Trophoblast cell (in vitro differentiated cells and primary cell): ENCODE results near the gene MT1E.

Experiments
- DNase-seq, 2 donors: peaks; one replicate each; pipeline ENCODE4 v3.0.0-alpha.2; 2016
- H2AFZ ChIP-seq: 2 replicates; pipeline ENCODE4 v1.6.1; 2013; ENCODE audit warnings: low read length, moderate library complexity, mild to moderate bottlenecking; ENCODE audit not compliant: insufficient read depth, poor library complexity
- H2AK5ac ChIP-seq: 2 replicates; pipeline ENCODE4 v1.6.1; 2013; ENCODE audit warnings: mild to moderate bottlenecking, low read length
- H2BK120ac ChIP-seq: 2 replicates; pipeline ENCODE4 v1.6.1; 2013; ENCODE audit warnings: low read length, mild to moderate bottlenecking, moderate library complexity; ENCODE audit not compliant: insufficient read depth, poor library complexity
- H2BK12ac ChIP-seq: 2 replicates; pipeline ENCODE4 v1.6.1; 2013; ENCODE audit warnings: mild to moderate bottlenecking, low read length, moderate library complexity
- H2BK5ac ChIP-seq: 2 replicates; pipeline ENCODE4 v1.6.1; 2013; ENCODE audit warnings: low read length, low read depth, moderate library complexity, mild to moderate bottlenecking; ENCODE audit not compliant: poor library complexity
- H3K14ac ChIP-seq: 2 replicates; pipeline ENCODE4 v1.6.1; 2013; ENCODE audit warnings: mild to moderate bottlenecking, low read length
- H3K18ac ChIP-seq: 2 replicates; pipeline ENCODE4 v1.6.1; 2013; ENCODE audit warnings: mild to moderate bottlenecking, low read length
- H3K23ac ChIP-seq: 2 replicates; pipeline ENCODE4 v1.6.1; 2013; ENCODE audit warnings: low read length
- H3K27ac ChIP-seq: 2 replicates; pipeline ENCODE4 v1.5.1; 2013; ENCODE audit warnings: low read depth, mild to moderate bottlenecking, inconsistent platforms, low read length, moderate library complexity
- H3K27me3 ChIP-seq: 2 replicates; pipeline ENCODE4 v1.6.1; 2013; ENCODE audit warnings: inconsistent platforms, mild to moderate bottlenecking, low read length, moderate library complexity; ENCODE audit not compliant: insufficient read depth
- H3K36me3 ChIP-seq, 2 experiments: 1 replicate in 1 of 2; 2 replicates in 1 of 2; pipeline ENCODE4 v1.6.1; 2013; ENCODE audit warnings: low read length in 2 of 2, mild to moderate bottlenecking in 2 of 2, moderate library complexity in 1 of 2; ENCODE audit not compliant: insufficient read depth in 2 of 2, control insufficient read depth in 1 of 2
- H3K4ac ChIP-seq: 2 replicates; pipeline ENCODE4 v1.6.1; 2013; ENCODE audit warnings: low read depth, mild to moderate bottlenecking, low read length, moderate library complexity
- H3K4me1 ChIP-seq, 2 experiments: 1 replicate in 1 of 2; 2 replicates in 1 of 2; pipeline ENCODE4 v1.6.1; 2013; ENCODE audit warnings: low read length in 2 of 2, mild to moderate bottlenecking in 2 of 2, moderate library complexity in 1 of 2; ENCODE audit not compliant: insufficient read depth in 2 of 2, control insufficient read depth in 1 of 2
- H3K4me2 ChIP-seq: 2 replicates; pipeline ENCODE4 v1.6.1; 2013; ENCODE audit warnings: inconsistent platforms, mild to moderate bottlenecking, low read length, moderate library complexity
- H3K4me3 ChIP-seq: 2 replicates; pipeline ENCODE4 v1.5.1; 2013; ENCODE audit warnings: mild to moderate bottlenecking, low read depth, low read length, inconsistent platforms
- H3K79me1 ChIP-seq: one replicate; pipeline ENCODE4 v1.6.1; 2013; ENCODE audit warnings: low read length
- H3K79me2 ChIP-seq: 2 replicates; pipeline ENCODE4 v1.6.1; 2013; ENCODE audit warnings: low read length, mild to moderate bottlenecking; ENCODE audit not compliant: control insufficient read depth, insufficient read depth, poor library complexity
- H3K9ac ChIP-seq: 2 replicates; pipeline ENCODE4 v1.6.1; 2013; ENCODE audit warnings: mild to moderate bottlenecking, low read length
- H3K9me3 ChIP-seq: 2 replicates; pipeline ENCODE4 v1.6.1; 2013; ENCODE audit warnings: low read depth, mild to moderate bottlenecking, control low read depth, inconsistent platforms, low read length; ENCODE audit not compliant: insufficient read depth
- H4K12ac ChIP-seq: 2 replicates; pipeline ENCODE4 v1.6.1; 2013; ENCODE audit warnings: low read depth, mild to moderate bottlenecking, low read length, moderate library complexity
- H4K8ac ChIP-seq: 2 replicates; pipeline ENCODE4 v1.6.1; 2013; ENCODE audit warnings: low read depth, mild to moderate bottlenecking, low read length, moderate library complexity
- H4K91ac ChIP-seq: one replicate; pipeline ENCODE4 v1.6.1; 2013; ENCODE audit warnings: low read depth, mild to moderate bottlenecking, low read length, moderate library complexity
- WGBS: extraction: QIAGEN DNeasy Blood & Tissue Kit; methylation state at CpG from one replicate; pipeline ENCODE4 v1.1.7; 2013; ENCODE audit warnings: missing lambda C conversion rate; ENCODE audit not compliant: insufficient read length, insufficient coverage; ENCODE audit errors: extremely low coverage; 5-methylcytosine and 5-hydroxymethylcytosine counted together

MT1E gene

GRCh38 chr16:56645311-56645710 lies 19.7 kb downstream of the MT1E start:
- no peak overlapping the region for H3K27ac ChIP-seq
- H3K4me3 ChIP-seq, result no peak overlapping the region
- no peak overlapping the region for H4K8ac ChIP-seq
- H3K14ac ChIP-seq, result no peak overlapping the region
- no peaks in the 10 kb centered on the region for H3K79me2 ChIP-seq
- H2AK5ac ChIP-seq, result no peak overlapping the region
- no peak overlapping the region for H3K9ac ChIP-seq
- H3K4me1 ChIP-seq, result peaks cover 0 to 3% of the 10 kb centered on the region in 2 experiments
- no peak overlapping the region for H3K23ac ChIP-seq
- H3K18ac ChIP-seq, result no peak overlapping the region
- no peak overlapping the region for H3K4me2 ChIP-seq
- WGBS, result no CpG with 5 or more reads among the region's 1 CpG
- DNase-seq, result no peak
- H3K27me3 ChIP-seq, result peaks cover 61% of the 10 kb centered on the region
- H4K91ac ChIP-seq, result no peak overlapping the region
- no peak overlapping the region for H2BK12ac ChIP-seq
- no peak overlapping the region for H2BK5ac ChIP-seq
- H3K36me3 ChIP-seq, result no peaks in the 10 kb centered on the region
- H3K9me3 ChIP-seq, result peaks cover 3% of the 10 kb centered on the region
- no peak overlapping the region for H2AFZ ChIP-seq
- H2BK120ac ChIP-seq, result no peak overlapping the region
- no peaks in the 10 kb centered on the region for H3K79me1 ChIP-seq
- H3K4ac ChIP-seq, result no peak overlapping the region
- no peak overlapping the region for H4K12ac ChIP-seq

GRCh38 chr16:56645838-56646237 lies 20.3 kb downstream of the MT1E start:
- H3K9me3 ChIP-seq, result peaks cover 3% of the 10 kb centered on the region
- no peak overlapping the region for H2BK5ac ChIP-seq
- H3K4ac ChIP-seq, result no peak overlapping the region
- no peaks in the 10 kb centered on the region for H3K79me2 ChIP-seq
- H3K27ac ChIP-seq, result no peak overlapping the region
- no peak overlapping the region for H3K14ac ChIP-seq
- no peaks in the 10 kb centered on the region for H3K79me1 ChIP-seq
- no peaks in the 10 kb centered on the region for H3K36me3 ChIP-seq
- WGBS, result no CpG with 5 or more reads among the region's 1 CpG
- no peak overlapping the region for H4K8ac ChIP-seq
- no peak for DNase-seq
- H3K9ac ChIP-seq, result no peak overlapping the region
- H2BK120ac ChIP-seq, result no peak overlapping the region
- no peak overlapping the region for H3K18ac ChIP-seq
- H4K91ac ChIP-seq, result no peak overlapping the region
- no peak overlapping the region for H3K4me3 ChIP-seq
- H2AFZ ChIP-seq, result no peak overlapping the region
- no peak overlapping the region for H3K23ac ChIP-seq
- H3K4me1 ChIP-seq, result peaks cover 0 to 3% of the 10 kb centered on the region in 2 experiments
- no peak overlapping the region for H2AK5ac ChIP-seq
- no peak overlapping the region for H2BK12ac ChIP-seq
- H3K4me2 ChIP-seq, result no peak overlapping the region
- peaks cover 56% of the 10 kb centered on the region for H3K27me3 ChIP-seq
- no peak overlapping the region for H4K12ac ChIP-seq

GRCh38 chr16:56647641-56648431 lies 22.3 kb downstream of the MT1E start:
- Histone ChIP-seq H3K14ac (no peak overlapping the region), H3K4me1 (peaks cover 0 to 3% of the 10 kb centered on the region in 2 experiments), H2AFZ (no peak overlapping the region), H2BK12ac (no peak overlapping the region), H3K9me3 (peaks cover 2% of the 10 kb centered on the region), H4K91ac (no peak overlapping the region), H3K79me1 (no peaks in the 10 kb centered on the region), H2BK5ac (no peak overlapping the region), H2BK120ac (no peak overlapping the region), H3K4me2 (no peak overlapping the region), H3K4me3 (peak overlapping the region; percentile 11), H2AK5ac (no peak overlapping the region), H4K12ac (no peak overlapping the region), H3K27ac (no peak overlapping the region), H3K4ac (no peak overlapping the region), H3K36me3 (no peaks in the 10 kb centered on the region), H3K23ac (no peak overlapping the region), H3K79me2 (no peaks in the 10 kb centered on the region), H3K18ac (no peak overlapping the region), H4K8ac (no peak overlapping the region), H3K9ac (peak overlapping the region; percentile 33), H3K27me3 (peaks cover 45% of the 10 kb centered on the region)
- DNase-seq, result no peak
- no CpG with 5 or more reads among the region's 33 CpGs for WGBS

- Histone ChIP-seq H3K23ac (no peak overlapping the region), H3K14ac (no peak overlapping the region), H2AFZ (no peak overlapping the region), H3K4me1 (no peaks in the 10 kb centered on the region), H3K4me2 (no peak overlapping the region), H3K27ac (no peak overlapping the region), H3K9me3 (no peaks in the 10 kb centered on the region), H3K79me2 (no peaks in the 10 kb centered on the region), H2BK120ac (no peak overlapping the region), H3K79me1 (no peaks in the 10 kb centered on the region), H3K36me3 (no peaks in the 10 kb centered on the region), H2BK12ac (no peak overlapping the region), H4K91ac (no peak overlapping the region), H2AK5ac (no peak overlapping the region), H4K12ac (no peak overlapping the region), H3K27me3 (peaks cover 31% of the 10 kb centered on the region), H4K8ac (no peak overlapping the region), H3K9ac (no peak overlapping the region), H3K18ac (no peak overlapping the region), H3K4me3 (no peak overlapping the region), H2BK5ac (no peak overlapping the region), H3K4ac (no peak overlapping the region)
- DNase-seq, result no peak
- WGBS, result no CpG with 5 or more reads among the region's 2 CpGs
These were observed 23.7 kb downstream of the MT1E start for GRCh38 chr16:56649271-56649670.
